Gastroesophageal sphincter (tissue), 4 donors: ENCODE data around the gene PLCL1. TPM values are rescaled to one million over a fixed set of nuclear protein-coding genes. Genes with fewer than 3 reads are reported as not detected.

Experiments
- ATAC-seq: fragments of 150-250 bp; one replicate; pipeline ENCODE4 v1.9.1; 2016; ENCODE audit warnings: mild to moderate bottlenecking, moderate library complexity
- H3K27ac ChIP-seq, 4 donors: fragments of 200-600 bp; sonication (generic) in 3 of 4; 1 replicate in 3 of 4; 2 replicates in 1 of 4; pipeline ENCODE4 v1.5.1; 2016 to 2019
- H3K27me3 ChIP-seq: fragments of 200-600 bp; sonication (generic); one replicate; pipeline ENCODE4 v1.5.1; 2019
- H3K36me3 ChIP-seq, 2 donors: fragments of 200-600 bp; sonication (generic); one replicate each; pipeline ENCODE4 v1.5.1; 2019; ENCODE audit warnings: control low read depth in 1 of 2
- H3K4me1 ChIP-seq, 3 donors: fragments of 200-600 bp; sonication (generic); 1 replicate in 2 of 3; 2 replicates in 1 of 3; pipeline ENCODE4 v1.5.1; 2016 to 2019; ENCODE audit warnings: control low read depth in 2 of 3
- H3K4me3 ChIP-seq, 2 donors: fragments of 200-600 bp; sonication (generic); one replicate each; pipeline ENCODE4 v1.5.1; 2019; ENCODE audit warnings: mild to moderate bottlenecking in 1 of 2, moderate library complexity in 1 of 2
- H3K9me3 ChIP-seq, 3 donors: fragments of 200-600 bp; sonication (generic); one replicate each; pipeline ENCODE4 v1.5.1; 2017 to 2019; ENCODE audit warnings: control low read depth in 2 of 3
- EP300 ChIP-seq: sonication (generic); formaldehyde crosslinking; IDR thresholded peaks from one replicate; pipeline ENCODE4 v1.6.1; 2017; ENCODE audit warnings: antibody characterized with exemption, mild to moderate bottlenecking
- POLR2A ChIP-seq, 2 donors: fragments of 450-650 bp; IDR thresholded peaks; one replicate each; pipeline ENCODE4 v1.6.1; 2017; ENCODE audit warnings: antibody characterized with exemption in 2 of 2, mild to moderate bottlenecking in 2 of 2, moderate library complexity in 1 of 2
- POLR2AphosphoS5 ChIP-seq: sonication (generic); formaldehyde crosslinking; IDR thresholded peaks from one replicate; pipeline ENCODE4 v1.6.1; 2017; ENCODE audit warnings: antibody characterized with exemption
- WGBS, 2 donors: methylation state at CpG; one replicate each; pipeline ENCODE4 v1.1.5; 2018; ENCODE audit warnings: low coverage in 1 of 2; 5-methylcytosine and 5-hydroxymethylcytosine counted together
- total RNA-seq, 4 donors: library from RNA; depleted of rRNA; stranded (reverse); fragments of >200 nt; gene quantifications; one replicate each; pipeline ENCODE4 v1.1.0, GENCODE V29; 2016
- TF ChIP-seq, protein P1 (sequence below), 4 experiments: fragments of 200-600 bp in 2 of 4; fragments of 450-650 bp in 2 of 4; sonication (generic) in 1 of 4; IDR thresholded peaks; one replicate each; pipeline ENCODE4 v1.5.1; 2017 to 2019; ENCODE audit warnings: antibody characterized with exemption in 4 of 4, mild to moderate bottlenecking in 2 of 4, moderate library complexity in 2 of 4

Gene PLCL1
- total RNA-seq, 4 donors from 2014 or later = 23.4 to 89.2 (median 47.4) TPM

DNA sequence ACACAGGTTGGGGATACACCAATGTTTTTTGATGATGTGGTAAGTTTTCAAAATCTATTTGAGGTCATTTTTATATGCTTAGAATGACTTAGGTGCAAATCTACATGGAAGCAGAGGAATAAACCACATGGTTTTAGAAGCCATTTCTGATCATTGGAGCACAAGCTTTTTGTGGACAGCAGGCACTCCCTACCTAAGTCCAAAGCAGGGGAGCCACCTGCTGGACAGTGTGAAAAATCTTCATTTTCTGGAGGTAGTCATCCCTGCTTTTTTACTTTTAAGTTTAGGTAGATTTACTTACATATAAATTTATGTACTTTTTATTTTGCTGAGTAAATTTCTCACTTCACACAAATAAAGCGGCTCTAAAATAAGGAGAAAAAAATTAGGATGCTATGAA lies 323.2 kb downstream of the PLCL1 start:
- TF ChIP-seq EP300 (no peak), POLR2A (IDR thresholded peaks at IDR 0.05) (no peak), POLR2AphosphoS5 (no peak)
- TF ChIP-seq, protein P1, sequence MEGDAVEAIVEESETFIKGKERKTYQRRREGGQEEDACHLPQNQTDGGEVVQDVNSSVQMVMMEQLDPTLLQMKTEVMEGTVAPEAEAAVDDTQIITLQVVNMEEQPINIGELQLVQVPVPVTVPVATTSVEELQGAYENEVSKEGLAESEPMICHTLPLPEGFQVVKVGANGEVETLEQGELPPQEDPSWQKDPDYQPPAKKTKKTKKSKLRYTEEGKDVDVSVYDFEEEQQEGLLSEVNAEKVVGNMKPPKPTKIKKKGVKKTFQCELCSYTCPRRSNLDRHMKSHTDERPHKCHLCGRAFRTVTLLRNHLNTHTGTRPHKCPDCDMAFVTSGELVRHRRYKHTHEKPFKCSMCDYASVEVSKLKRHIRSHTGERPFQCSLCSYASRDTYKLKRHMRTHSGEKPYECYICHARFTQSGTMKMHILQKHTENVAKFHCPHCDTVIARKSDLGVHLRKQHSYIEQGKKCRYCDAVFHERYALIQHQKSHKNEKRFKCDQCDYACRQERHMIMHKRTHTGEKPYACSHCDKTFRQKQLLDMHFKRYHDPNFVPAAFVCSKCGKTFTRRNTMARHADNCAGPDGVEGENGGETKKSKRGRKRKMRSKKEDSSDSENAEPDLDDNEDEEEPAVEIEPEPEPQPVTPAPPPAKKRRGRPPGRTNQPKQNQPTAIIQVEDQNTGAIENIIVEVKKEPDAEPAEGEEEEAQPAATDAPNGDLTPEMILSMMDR (IDR thresholded peaks at IDR 0.05) = peak; percentile 55 to 65 (median 64)
- H3K9me3 ChIP-seq = no peaks in the 10 kb centered on the region

DNA sequence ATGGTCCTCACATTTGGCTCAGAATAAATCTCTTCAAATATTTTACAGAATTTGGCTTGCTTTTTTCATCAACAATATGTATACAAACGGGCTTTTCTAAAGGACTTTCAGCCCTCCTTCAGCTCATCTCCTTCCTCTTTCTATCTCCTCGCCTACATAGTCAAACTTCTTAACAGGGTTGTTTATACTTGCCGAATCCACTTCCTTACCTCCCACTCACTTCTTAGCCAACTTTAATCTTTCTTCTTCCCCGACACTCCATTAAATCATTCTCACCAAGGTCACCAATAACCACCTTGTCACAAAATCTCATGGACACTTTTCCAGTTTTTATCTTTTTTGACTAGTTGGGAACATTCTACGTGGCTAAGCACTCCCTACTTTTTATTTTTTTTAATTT lies 325.2 kb downstream of the PLCL1 start:
- Histone ChIP-seq H3K9me3 (no peaks in the 10 kb centered on the region), H3K4me1 (peaks cover 2 to 12% (median 3%) of the 10 kb centered on the region in 3 donors), H3K36me3 (no peaks in the 10 kb centered on the region), H3K27me3 (no peaks in the 10 kb centered on the region), H3K27ac (no peak overlapping the region), H3K4me3 (no peak overlapping the region)
- no peak for ATAC-seq
- 38 to 76% methylated on average over 4 to 5 of the region's 5 CpGs for WGBS, 2 donors
- no peak for TF ChIP-seq POLR2A (IDR thresholded peaks at IDR 0.05)
- TF ChIP-seq, protein P1 (IDR thresholded peaks at IDR 0.05) = no peak
- no peak for TF ChIP-seq EP300

More for the DNA sequence above, 323.2 kb downstream of the PLCL1 start:
- H3K36me3 ChIP-seq = no peaks in the 10 kb centered on the region
- ATAC-seq = no peak
- H3K27me3 ChIP-seq = no peaks in the 10 kb centered on the region
- 86 to 93% methylated on average over 1 of the region's 1 CpG for WGBS, 2 donors
- H3K27ac ChIP-seq = no peak overlapping the region
- H3K4me1 ChIP-seq = peaks cover 2 to 13% (median 3%) of the 10 kb centered on the region in 3 donors
- H3K4me3 ChIP-seq = no peak overlapping the region

DNA sequence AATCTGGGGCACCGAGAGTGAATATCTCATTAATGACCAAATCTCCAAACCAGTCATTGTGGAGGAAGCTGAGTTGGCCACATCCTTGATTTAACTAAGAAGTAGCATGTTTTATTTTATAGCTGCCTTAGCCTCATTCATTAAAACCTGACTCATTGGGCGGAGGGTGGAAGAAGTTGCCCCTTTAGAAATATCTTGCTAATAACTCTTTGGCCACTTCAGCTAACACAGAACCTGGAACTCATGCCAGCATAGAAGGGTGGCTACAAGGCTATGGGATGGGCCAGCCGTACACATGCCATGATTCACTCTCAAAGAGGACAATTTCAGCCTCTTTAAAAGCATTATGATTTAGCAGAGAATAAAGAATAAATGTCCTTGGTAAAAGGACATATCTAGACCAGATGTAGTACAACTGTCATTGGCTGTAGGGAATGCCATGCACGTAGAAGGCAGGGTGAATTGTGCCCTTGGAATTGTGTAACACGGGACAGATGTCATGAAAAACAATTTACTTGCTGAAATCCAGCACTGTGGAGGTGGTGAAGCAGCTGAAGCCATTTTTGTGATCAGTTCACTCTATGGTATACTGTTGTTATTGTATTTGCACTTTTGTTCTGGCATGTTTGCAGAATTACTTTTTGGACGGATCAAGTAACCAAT lies 330.0 kb downstream of the PLCL1 start:
- no peak for ATAC-seq
- H3K27ac ChIP-seq = no peak overlapping the region
- no peak overlapping the region for H3K4me3 ChIP-seq
- no peaks in the 10 kb centered on the region for H3K27me3 ChIP-seq
- no peaks in the 10 kb centered on the region for H3K36me3 ChIP-seq
- peaks cover 0 to 17% (median 0%) of the 10 kb centered on the region in 3 donors for H3K4me1 ChIP-seq
- WGBS, 2 donors = 84 to 86% methylated on average over 4 to 6 of the region's 6 CpGs
- TF ChIP-seq, protein P1 (IDR thresholded peaks at IDR 0.05) = no peak
- TF ChIP-seq POLR2AphosphoS5 (no peak), POLR2A (IDR thresholded peaks at IDR 0.05) (no peak), EP300 (no peak)
- no peaks in the 10 kb centered on the region for H3K9me3 ChIP-seq

DNA sequence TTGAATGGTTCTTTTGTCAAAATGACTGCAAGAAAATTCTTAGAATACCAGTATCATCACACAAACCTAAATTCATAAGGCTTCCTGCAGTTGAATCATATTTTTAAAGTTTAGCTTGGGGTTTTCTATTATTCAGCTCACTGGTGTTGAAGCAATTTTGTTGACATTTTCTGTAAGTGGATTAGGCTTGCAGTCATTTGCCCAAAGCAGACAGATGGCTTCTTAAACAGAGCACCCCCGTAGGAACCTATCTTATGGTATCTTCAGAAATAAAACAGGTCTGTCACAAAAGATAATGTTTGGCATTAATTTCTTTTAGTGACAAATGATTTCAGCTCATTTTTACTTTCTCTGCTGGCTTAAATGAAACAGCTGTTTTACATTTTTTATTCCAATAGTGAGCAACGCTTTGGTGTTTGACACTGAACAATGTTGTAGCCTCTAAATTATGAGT lies 331.1 kb downstream of the PLCL1 start:
- H3K36me3 ChIP-seq = no peaks in the 10 kb centered on the region
- H3K4me3 ChIP-seq = no peak overlapping the region
- H3K9me3 ChIP-seq = no peaks in the 10 kb centered on the region
- WGBS, 2 donors = 10 to 24% methylated on average over 2 of the region's 2 CpGs
- ATAC-seq = no peak
- peaks cover 0 to 17% (median 0%) of the 10 kb centered on the region in 3 donors for H3K4me1 ChIP-seq
- no peaks in the 10 kb centered on the region for H3K27me3 ChIP-seq
- TF ChIP-seq POLR2AphosphoS5 = no peak
- TF ChIP-seq EP300 = no peak
- TF ChIP-seq, protein P1 (IDR thresholded peaks at IDR 0.05) = no peak
- no peak for TF ChIP-seq POLR2A (IDR thresholded peaks at IDR 0.05)
- H3K27ac ChIP-seq = no peak overlapping the region

DNA sequence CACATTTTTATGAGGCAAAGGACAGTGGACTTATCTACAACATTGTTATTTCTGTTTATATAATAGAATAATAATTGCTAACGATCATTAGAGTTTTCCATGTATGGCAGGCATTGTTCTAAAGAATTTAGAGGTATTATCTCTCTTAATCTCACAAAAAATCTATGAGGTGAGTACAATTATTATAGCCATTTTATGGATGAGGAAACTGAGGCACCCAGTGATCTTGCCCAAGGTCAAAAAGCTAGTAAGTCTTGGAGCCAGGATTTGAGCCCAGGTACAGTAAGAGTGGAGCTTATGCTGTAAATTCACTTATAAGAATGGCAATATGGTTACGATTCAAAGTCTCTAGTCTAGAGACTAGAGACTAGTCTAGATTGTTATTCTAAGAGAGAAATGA lies 331.7 kb downstream of the PLCL1 start:
- Histone ChIP-seq H3K4me1 (peaks cover 0 to 17% (median 0%) of the 10 kb centered on the region in 3 donors), H3K27me3 (no peaks in the 10 kb centered on the region), H3K36me3 (no peaks in the 10 kb centered on the region), H3K9me3 (no peaks in the 10 kb centered on the region), H3K4me3 (no peak overlapping the region), H3K27ac (no peak overlapping the region)
- ATAC-seq = no peak
- TF ChIP-seq, protein P1 (IDR thresholded peaks at IDR 0.05) = no peak
- TF ChIP-seq EP300 (no peak), POLR2AphosphoS5 (no peak), POLR2A (IDR thresholded peaks at IDR 0.05) (no peak)
- WGBS, 2 donors = 76 to 90% methylated on average over 2 of the region's 2 CpGs
